Muscle of leg (tissue), 11 donors: ENCODE data around the gene CCT3. TPM values are rescaled to one million over a fixed set of nuclear protein-coding genes. Genes with fewer than 3 reads are reported as not detected.

Source experiments
- DNase-seq: peaks from one replicate; pipeline ENCODE4 v3.0.0; 2013
- H3K27ac ChIP-seq: one replicate; pipeline ENCODE4 v1.5.1; 2013; ENCODE audit warnings: mild to moderate bottlenecking, low read length, control low read depth
- H3K27me3 ChIP-seq: one replicate; pipeline ENCODE4 v1.6.1; 2013; ENCODE audit warnings: low read length; ENCODE audit not compliant: control insufficient read depth, insufficient read depth
- H3K36me3 ChIP-seq: one replicate; pipeline ENCODE4 v1.6.1; 2013; ENCODE audit warnings: low read length; ENCODE audit not compliant: control insufficient read depth, insufficient read depth
- H3K4me1 ChIP-seq: one replicate; pipeline ENCODE4 v1.6.1; 2013; ENCODE audit warnings: low read length; ENCODE audit not compliant: control insufficient read depth, insufficient read depth
- H3K4me3 ChIP-seq: one replicate; pipeline ENCODE4 v1.5.1; 2013; ENCODE audit warnings: low read length, control low read depth
- H3K9me3 ChIP-seq: replicated peaks from 2 replicates; pipeline ENCODE4 v1.6.1; 2013; ENCODE audit warnings: low read depth, low read length; ENCODE audit not compliant: control insufficient read depth
- WGBS: methylation state at CpG from one replicate; pipeline ENCODE4 v1.1.5; 2013; ENCODE audit warnings: missing lambda C conversion rate; ENCODE audit not compliant: insufficient coverage; 5-methylcytosine and 5-hydroxymethylcytosine counted together
- polyA plus RNA-seq, 8 donors: library from polyadenylated mRNA; unstranded; fragments of 120-200 nt; gene quantifications; one replicate each; pipeline versions ENCODE4 v1.2.1 to v1.2.3, GENCODE V29; 2013; ENCODE audit warnings: inconsistent platforms in 1 of 8, low replicate concordance in 1 of 8; ENCODE audit not compliant: insufficient read length in 8 of 8, insufficient read depth in 1 of 8
- total RNA-seq: library from RNA; stranded (reverse); fragments of 120-200 nt; gene quantifications from one replicate; pipeline ENCODE4 v1.2.4, GENCODE V29; 2013

Gene CCT3
- total and polyA plus RNA-seq, 9 donors: 197 to 293 (median 225) TPM

DNA sequence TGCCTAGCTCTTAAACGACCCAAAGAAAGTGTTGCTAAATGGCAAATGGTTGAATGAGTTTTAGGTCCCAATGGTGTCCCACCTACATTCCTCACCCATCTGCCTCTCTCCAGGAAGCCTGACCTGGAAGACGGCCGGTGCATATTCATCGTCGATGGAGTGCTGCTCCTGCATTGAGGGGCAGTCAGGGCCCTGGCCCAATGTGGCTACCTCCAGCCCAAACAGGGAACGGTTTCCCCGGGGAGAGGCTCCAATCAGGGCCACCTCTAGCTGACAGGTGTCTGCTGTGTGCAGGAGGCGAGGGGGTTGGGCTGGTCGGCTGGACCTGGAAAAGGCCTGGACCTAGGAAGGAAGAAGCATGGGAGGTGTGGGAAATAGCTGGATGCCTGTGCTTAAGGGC lies 44.2 kb downstream of the CCT3 start:
- H3K27me3 ChIP-seq: no peaks in the 10 kb centered on the region
- WGBS: 88% methylated on average over 6 of the region's 9 CpGs
- no peaks in the 10 kb centered on the region for H3K9me3 ChIP-seq
- no peak overlapping the region for H3K27ac ChIP-seq
- H3K4me1 ChIP-seq: peaks cover 17% of the 10 kb centered on the region
- peaks cover 7% of the 10 kb centered on the region for H3K36me3 ChIP-seq
- no peak for DNase-seq
- H3K4me3 ChIP-seq: no peak overlapping the region

GRCh38 chr1:156293098-156293434 lies 45.0 kb downstream of the CCT3 start:
- 93% methylated on average over 5 of the region's 8 CpGs for WGBS
- no peak for DNase-seq
- no peaks in the 10 kb centered on the region for H3K9me3 ChIP-seq
- peaks cover 17% of the 10 kb centered on the region for H3K4me1 ChIP-seq
- no peak overlapping the region for H3K27ac ChIP-seq
- no peak overlapping the region for H3K4me3 ChIP-seq
- H3K36me3 ChIP-seq: peaks cover 11% of the 10 kb centered on the region
- no peaks in the 10 kb centered on the region for H3K27me3 ChIP-seq

DNA sequence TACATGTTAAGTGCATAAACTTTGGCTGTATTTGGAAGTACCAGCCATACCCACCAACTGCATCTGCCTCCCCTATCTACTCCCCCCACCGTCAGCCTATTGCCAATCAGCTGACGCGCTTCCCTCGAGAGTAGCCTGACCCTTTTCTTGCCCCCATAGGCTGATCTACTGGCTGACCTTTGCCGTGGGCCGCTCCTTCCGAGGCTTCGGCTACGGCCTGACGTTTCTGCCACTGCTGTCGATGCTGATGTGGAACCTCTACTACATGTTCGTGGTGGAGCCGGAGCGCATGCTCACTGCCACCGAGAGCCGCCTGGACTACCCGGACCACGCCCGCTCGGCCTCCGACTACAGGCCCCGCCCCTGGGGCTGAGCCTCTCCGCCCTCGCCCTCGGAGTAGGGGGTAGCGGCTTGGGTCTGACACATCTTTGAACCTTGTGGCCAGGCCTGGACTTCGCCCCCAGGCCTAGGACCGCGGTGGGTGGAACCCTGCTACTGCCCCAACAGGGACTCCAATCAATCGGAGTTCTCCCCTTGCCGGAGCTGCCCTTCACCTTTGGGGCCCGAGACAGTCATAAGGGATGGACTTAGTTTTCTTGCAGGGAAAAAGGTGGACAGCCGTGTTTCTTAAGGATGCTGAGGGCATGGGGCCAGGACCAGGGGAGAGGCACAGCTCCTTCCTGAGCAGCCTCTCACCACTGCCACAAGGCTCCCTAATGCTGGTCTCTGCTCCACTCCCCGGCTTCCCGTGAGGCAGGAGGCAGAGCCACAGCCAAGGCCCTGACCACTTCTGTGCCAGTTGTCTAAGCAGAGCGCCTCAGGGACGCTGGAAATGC lies 46.6 kb downstream of the CCT3 start:
- WGBS: 12% methylated on average over 31 of the region's 37 CpGs
- H3K27ac ChIP-seq: peak overlapping the region; percentile 87
- peak; percentile 90 for DNase-seq
- H3K9me3 ChIP-seq: no peaks in the 10 kb centered on the region
- peaks cover 11% of the 10 kb centered on the region for H3K36me3 ChIP-seq
- H3K4me1 ChIP-seq: peaks cover 17% of the 10 kb centered on the region
- no peaks in the 10 kb centered on the region for H3K27me3 ChIP-seq
- H3K4me3 ChIP-seq: peak overlapping the region; percentile 62

DNA sequence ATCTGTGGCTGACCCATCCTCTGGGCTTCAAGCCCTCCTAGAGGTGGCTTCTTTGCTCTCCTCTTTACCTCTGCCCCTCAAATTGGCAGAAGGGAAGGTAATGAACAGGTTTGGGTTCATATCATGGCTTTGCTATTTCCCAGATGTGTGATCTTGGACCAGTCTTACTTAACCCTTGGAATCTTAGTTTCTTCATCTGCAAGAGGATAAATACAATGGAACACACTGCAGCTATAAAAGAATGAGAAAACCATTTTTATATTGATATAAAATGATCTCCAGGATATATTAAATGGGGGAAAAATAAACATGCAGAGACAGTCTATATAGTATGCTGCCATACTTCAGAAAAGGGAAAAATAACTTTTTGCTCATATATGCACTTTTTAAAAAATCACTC lies 48.2 kb downstream of the CCT3 start:
- Histone ChIP-seq H3K27me3 (no peaks in the 10 kb centered on the region), H3K4me1 (peaks cover 11% of the 10 kb centered on the region), H3K9me3 (no peaks in the 10 kb centered on the region), H3K27ac (no peak overlapping the region), H3K4me3 (no peak overlapping the region), H3K36me3 (peaks cover 16% of the 10 kb centered on the region)
- no peak for DNase-seq

DNA sequence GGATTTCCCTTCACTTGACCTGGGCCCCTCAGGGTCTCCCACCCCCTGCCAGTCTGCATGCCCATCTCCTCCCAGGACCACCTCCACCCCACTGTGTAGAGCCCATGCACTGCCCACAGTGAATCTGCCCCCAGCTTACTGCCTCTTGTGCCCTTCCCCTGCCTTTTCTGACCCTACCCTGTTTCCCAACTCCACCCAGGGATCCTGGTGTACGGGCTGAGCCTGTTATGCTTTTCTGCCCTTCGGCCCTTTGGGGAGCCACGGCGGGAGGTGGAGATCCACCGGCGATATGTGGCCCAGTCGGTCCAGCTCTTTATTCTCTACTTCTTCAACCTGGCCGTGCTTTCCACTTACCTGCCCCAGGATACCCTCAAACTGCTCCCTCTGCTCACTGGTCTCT lies 52.0 kb downstream of the CCT3 start:
- H3K4me1 ChIP-seq: peaks cover 22% of the 10 kb centered on the region
- WGBS: 88% methylated on average over 6 of the region's 8 CpGs
- no peak overlapping the region for H3K4me3 ChIP-seq

GRCh38 chr1:156285437-156285836 lies 52.7 kb downstream of the CCT3 start:
- Histone ChIP-seq H3K27me3 (no peaks in the 10 kb centered on the region), H3K4me1 (peaks cover 21% of the 10 kb centered on the region), H3K36me3 (peaks cover 14% of the 10 kb centered on the region), H3K9me3 (no peaks in the 10 kb centered on the region), H3K27ac (no peak overlapping the region), H3K4me3 (no peak overlapping the region)
- 92% methylated on average over 21 of the region's 21 CpGs for WGBS
- DNase-seq: no peak

More for the DNA sequence above, 52.0 kb downstream of the CCT3 start:
- no peak for DNase-seq
- no peaks in the 10 kb centered on the region for H3K9me3 ChIP-seq
- no peak overlapping the region for H3K27ac ChIP-seq
- no peaks in the 10 kb centered on the region for H3K27me3 ChIP-seq
- peaks cover 14% of the 10 kb centered on the region for H3K36me3 ChIP-seq

DNA sequence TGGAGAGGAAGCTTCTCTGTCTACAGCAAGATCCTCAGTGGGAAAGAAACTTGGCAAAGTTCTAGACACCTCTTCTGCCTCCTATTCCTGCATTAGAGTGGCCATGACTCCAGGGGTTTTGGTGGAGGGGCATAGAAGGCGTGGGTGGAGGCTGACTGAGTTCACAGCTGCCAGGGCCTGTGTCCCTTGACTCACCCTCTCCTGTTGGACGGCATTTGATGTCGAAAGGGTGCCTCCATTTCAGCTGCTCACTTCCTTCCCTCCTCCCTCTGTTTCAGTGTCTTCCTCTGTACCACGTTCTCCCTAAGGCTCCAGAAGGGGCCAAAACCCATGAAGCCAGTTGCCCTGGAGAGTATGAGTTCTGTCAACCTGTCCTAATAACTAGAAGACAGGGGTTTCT lies 53.3 kb downstream of the CCT3 start:
- H3K4me3 ChIP-seq: no peak overlapping the region
- H3K27me3 ChIP-seq: no peaks in the 10 kb centered on the region
- no peak overlapping the region for H3K27ac ChIP-seq
- DNase-seq: no peak
- peaks cover 16% of the 10 kb centered on the region for H3K36me3 ChIP-seq
- H3K9me3 ChIP-seq: no peaks in the 10 kb centered on the region
- WGBS: 38% methylated on average over 2 of the region's 4 CpGs
- peaks cover 21% of the 10 kb centered on the region for H3K4me1 ChIP-seq

- Histone ChIP-seq H3K9me3 (no peaks in the 10 kb centered on the region), H3K36me3 (peaks cover 16% of the 10 kb centered on the region), H3K4me3 (peak within 1 kb of the TSS; percentile 77), H3K27ac (peak within 1 kb of the TSS; percentile 77), H3K27me3 (no peaks in the 10 kb centered on the region), H3K4me1 (peaks cover 21% of the 10 kb centered on the region)
- no peak for DNase-seq
- 100% methylated on average over 2 of the region's 7 CpGs for WGBS
These were observed 54.0 kb downstream of the CCT3 start, which contains the start of gene TMEM79 for GRCh38 chr1:156284112-156284511. TSS of gene TMEM79 (plus strand) at chr1:156284325. CDS start at chr1:156285227, 902 bp downstream.

DNA sequence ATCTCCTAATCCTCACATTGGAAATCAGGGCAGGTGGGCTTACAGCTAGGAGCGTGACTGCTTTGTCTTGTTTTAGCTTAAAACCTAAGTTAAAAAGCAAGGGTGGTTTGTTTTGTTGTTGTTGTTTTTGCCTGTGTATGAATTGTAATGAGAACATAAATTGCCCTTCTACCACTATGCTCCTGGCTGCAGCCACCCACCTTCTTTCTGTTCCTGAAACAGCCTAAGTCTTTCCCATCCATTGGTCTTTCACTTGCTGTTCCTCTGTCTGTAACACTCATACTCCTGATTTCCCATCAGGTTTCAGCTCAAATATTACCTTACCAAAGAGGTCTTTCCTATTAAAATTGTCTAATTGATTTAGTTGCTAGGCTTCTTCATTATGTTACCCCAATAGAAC lies 54.6 kb downstream of the CCT3 start:
- peak overlapping the region; percentile 77 for H3K4me3 ChIP-seq
- peaks cover 21% of the 10 kb centered on the region for H3K4me1 ChIP-seq
- H3K27me3 ChIP-seq: no peaks in the 10 kb centered on the region
- no peak overlapping the region for H3K27ac ChIP-seq
- WGBS: no CpG with 5 or more reads among the region's 1 CpG
- H3K36me3 ChIP-seq: peaks cover 18% of the 10 kb centered on the region
- no peak for DNase-seq
- H3K9me3 ChIP-seq: no peaks in the 10 kb centered on the region

GRCh38 chr1:156282479-156283222 lies 55.4 kb downstream of the CCT3 start, which contains the start of gene SMG5:
TSS of gene SMG5 (minus strand) at chr1:156282825. CDS start at chr1:156282680, 145 bp downstream.
- H3K36me3 ChIP-seq: peaks cover 26% of the 10 kb centered on the region
- H3K9me3 ChIP-seq: no peaks in the 10 kb centered on the region
- H3K27ac ChIP-seq: peak within 1 kb of the TSS; percentile 82
- H3K4me1 ChIP-seq: peaks cover 21% of the 10 kb centered on the region
- H3K4me3 ChIP-seq: peak within 1 kb of the TSS; percentile 77
- 0% methylated on average over 41 of the region's 50 CpGs for WGBS
- no peaks in the 10 kb centered on the region for H3K27me3 ChIP-seq
- peak; percentile 100 for DNase-seq
